ENCODE measurements around the gene XRRA1.
"Not testable (repeated sequence)": the region's sequence is repeated elsewhere in the genome, so short reads cannot be mapped to it uniquely, and the experiment has no call there.

The XRRA1 gene

DNA sequence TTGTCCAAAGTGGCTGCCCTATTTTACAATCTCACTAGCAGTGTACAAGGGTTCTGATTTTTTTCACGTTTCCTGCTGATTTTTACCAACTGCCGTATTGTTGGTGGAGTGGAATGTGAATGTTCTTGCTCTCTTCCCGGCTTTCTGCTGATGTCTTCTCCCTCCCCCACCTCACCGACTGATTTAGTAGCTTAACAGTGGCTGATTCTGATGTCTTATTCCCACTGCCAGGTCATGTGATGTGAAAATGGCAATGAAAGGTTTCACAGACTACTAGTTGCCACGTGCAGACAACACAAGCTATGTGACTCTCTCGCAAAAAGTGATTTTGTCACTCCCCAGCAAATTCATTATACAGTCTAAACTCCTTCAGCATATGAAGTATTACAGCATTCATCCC, 22.5 kb upstream of the XRRA1 start:
- TF ChIP-seq POLR2A (IDR thresholded peaks at IDR 0.05; ENCODE audit: low read depth, low read length) = no peak
- TF ChIP-seq TAF1 (IDR thresholded peaks at IDR 0.05; ENCODE audit: borderline replicate concordance, low read depth, low read length) = no peak
- TF ChIP-seq POLR2AphosphoS5 (IDR thresholded peaks at IDR 0.05; ENCODE audit: low read depth, low read length) = no peak
- FAIRE-seq (no peak), DNase-seq (ENCODE audit: insufficient read length) (no peak)

DNA sequence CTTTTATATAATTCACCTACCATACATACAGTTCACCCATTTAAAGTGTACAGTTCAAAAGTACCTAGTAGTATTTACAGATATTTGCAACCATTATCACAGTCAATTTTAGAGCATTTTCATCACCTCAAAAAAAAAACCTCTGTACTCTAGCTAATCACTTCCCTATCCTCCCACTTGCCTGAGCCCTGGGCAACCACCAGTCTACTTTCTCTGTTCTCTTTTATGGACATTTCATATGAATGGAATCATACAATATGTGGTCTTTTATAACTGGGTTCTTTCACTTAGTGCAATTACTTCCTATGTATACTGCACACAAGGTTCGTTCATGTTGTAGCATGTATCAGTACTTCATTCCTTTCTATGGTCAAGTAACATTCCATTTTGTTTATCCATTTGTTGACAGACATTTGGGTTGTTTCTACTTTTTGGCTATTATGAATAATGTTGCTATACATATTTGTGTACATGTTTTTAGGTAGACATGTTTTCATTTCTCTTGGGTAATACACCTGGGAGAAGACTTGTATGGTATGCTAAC, 22.0 kb upstream of the XRRA1 start:
- no peak for TF ChIP-seq POLR2A (IDR thresholded peaks at IDR 0.05; ENCODE audit: low read depth, low read length)
- TF ChIP-seq TAF1 (IDR thresholded peaks at IDR 0.05; ENCODE audit: borderline replicate concordance, low read depth, low read length) = no peak
- TF ChIP-seq POLR2AphosphoS5 (IDR thresholded peaks at IDR 0.05; ENCODE audit: low read depth, low read length) = no peak
- peak; percentile 82 for FAIRE-seq
- no peak for DNase-seq (ENCODE audit: insufficient read length)

DNA sequence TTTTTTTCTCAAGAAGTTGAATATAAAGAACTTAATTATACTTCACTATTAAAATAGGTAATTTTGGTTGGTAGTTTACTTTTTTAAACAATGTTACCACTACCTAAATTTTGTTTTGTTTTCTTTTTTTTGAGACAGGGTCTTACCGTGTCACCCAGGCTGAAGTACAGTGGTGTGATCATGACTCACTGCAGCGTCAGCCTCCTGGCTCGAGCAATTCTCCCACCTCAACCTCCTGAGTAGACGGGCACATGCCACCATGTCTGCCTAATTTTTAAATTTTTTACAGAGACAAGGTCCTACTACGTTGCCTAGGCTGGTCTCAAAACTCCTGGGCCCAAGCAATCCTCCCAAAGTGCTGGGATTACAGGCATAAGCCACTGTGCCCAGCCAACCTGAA, 17.8 kb upstream of the XRRA1 start:
- TF ChIP-seq POLR2A (IDR thresholded peaks at IDR 0.05; ENCODE audit: low read depth, low read length) (no peak), POLR2AphosphoS5 (IDR thresholded peaks at IDR 0.05; ENCODE audit: low read depth, low read length) (no peak), TAF1 (IDR thresholded peaks at IDR 0.05; ENCODE audit: borderline replicate concordance, low read depth, low read length) (no peak)
- no peak for FAIRE-seq
- no peak for DNase-seq (ENCODE audit: insufficient read length)

DNA sequence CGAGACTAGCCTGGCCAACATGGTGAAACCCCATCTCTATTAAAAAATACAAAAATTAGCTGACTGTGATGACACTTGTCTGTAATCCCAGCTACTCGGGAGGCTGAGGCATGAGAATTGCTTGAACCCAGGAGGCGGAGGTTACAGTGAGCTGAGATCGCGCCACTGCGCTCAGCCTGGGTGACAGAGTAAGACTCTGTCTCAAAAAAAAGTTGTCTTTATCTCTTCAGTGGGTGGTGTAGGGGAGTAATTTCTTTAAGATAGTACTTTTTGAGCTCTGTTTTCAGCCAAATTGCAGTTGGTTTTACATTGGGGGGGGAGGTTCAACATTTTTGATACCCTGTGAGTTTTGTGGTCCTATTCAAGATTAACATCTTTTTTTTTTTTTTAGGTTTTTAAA, 11.2 kb upstream of the XRRA1 start:
- DNase-seq (ENCODE audit: insufficient read length); FAIRE-seq: not testable (repeated sequence)

GRCh38 chr11:74957937-74958629, 9.2 kb upstream of the XRRA1 start:
- no peak for DNase-seq (ENCODE audit: insufficient read length)
- TF ChIP-seq TAF1 (IDR thresholded peaks at IDR 0.05; ENCODE audit: borderline replicate concordance, low read depth, low read length) = no peak
- TF ChIP-seq POLR2AphosphoS5 (IDR thresholded peaks at IDR 0.05; ENCODE audit: low read depth, low read length) = no peak
- no peak for TF ChIP-seq POLR2A (IDR thresholded peaks at IDR 0.05; ENCODE audit: low read depth, low read length)
- FAIRE-seq = no peak

DNA sequence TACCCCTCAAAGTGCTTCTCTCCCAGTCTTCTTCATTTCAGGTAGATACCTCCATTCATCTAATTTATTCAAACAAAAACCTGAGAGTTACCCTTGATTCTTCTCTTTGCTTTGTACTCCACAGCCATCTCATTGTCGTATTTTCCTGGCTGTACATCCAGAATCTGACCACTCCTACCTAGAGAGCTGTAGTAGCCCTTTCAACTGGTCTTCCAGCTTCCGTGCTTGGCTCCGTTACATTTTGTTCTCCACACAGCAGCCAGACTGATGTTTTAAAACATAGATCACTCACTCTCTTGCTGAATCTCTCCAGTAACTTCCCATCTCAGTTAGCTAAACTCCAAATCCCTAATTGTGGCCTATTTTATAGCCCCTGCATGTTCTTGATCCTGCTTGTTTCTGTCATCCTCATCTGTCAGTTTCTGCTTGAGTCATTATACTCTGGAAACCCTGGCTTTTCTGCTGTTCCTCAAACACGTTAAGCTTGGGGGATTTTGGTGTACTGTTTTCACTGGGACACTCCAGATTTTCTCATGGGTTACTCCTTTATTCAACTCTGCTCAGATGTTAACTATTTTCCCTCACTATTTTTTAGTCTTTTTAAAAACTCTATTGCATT, 7.6 kb upstream of the XRRA1 start:
- TF ChIP-seq POLR2AphosphoS5 (IDR thresholded peaks at IDR 0.05; ENCODE audit: low read depth, low read length) (no peak), TAF1 (IDR thresholded peaks at IDR 0.05; ENCODE audit: borderline replicate concordance, low read depth, low read length) (no peak), POLR2A (IDR thresholded peaks at IDR 0.05; ENCODE audit: low read depth, low read length) (no peak)
- DNase-seq (ENCODE audit: insufficient read length) (no peak), FAIRE-seq (no peak)

GRCh38 chr11:74954199-74954598, 5.3 kb upstream of the XRRA1 start:
- peak; percentile 63 for FAIRE-seq
- no peak for DNase-seq (ENCODE audit: insufficient read length)
- no peak for TF ChIP-seq POLR2A (IDR thresholded peaks at IDR 0.05; ENCODE audit: low read depth, low read length)
- TF ChIP-seq TAF1 (IDR thresholded peaks at IDR 0.05; ENCODE audit: borderline replicate concordance, low read depth, low read length) = no peak
- no peak for TF ChIP-seq POLR2AphosphoS5 (IDR thresholded peaks at IDR 0.05; ENCODE audit: low read depth, low read length)

GRCh38 chr11:74953451-74953850, 4.6 kb upstream of the XRRA1 start:
- DNase-seq (ENCODE audit: insufficient read length) (no peak), FAIRE-seq (peak; percentile 51)
- no peak for TF ChIP-seq POLR2AphosphoS5 (IDR thresholded peaks at IDR 0.05; ENCODE audit: low read depth, low read length)
- TF ChIP-seq POLR2A (IDR thresholded peaks at IDR 0.05; ENCODE audit: low read depth, low read length) = no peak
- TF ChIP-seq TAF1 (IDR thresholded peaks at IDR 0.05; ENCODE audit: borderline replicate concordance, low read depth, low read length) = no peak

DNA sequence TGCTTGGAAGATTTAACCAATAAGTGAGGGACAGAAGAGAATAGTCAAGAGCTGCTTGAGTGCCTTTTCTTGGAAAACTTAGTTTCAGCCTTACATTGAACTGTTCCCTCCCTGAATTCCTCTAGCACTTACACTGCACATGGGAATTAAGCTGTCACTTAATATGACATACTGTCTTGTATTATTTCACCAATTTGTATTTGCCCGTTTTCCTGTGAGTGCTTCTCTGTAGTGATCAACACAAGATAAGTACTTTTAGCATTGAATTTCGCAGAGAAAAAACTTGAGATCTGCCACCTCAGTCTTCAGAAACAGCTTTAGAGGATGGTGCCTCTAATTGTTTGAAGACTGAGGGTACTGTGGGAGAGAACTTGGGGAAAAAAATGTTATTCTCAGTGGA, 3.9 kb upstream of the XRRA1 start:
- TF ChIP-seq TAF1 (IDR thresholded peaks at IDR 0.05; ENCODE audit: borderline replicate concordance, low read depth, low read length) (no peak), POLR2AphosphoS5 (IDR thresholded peaks at IDR 0.05; ENCODE audit: low read depth, low read length) (no peak), POLR2A (IDR thresholded peaks at IDR 0.05; ENCODE audit: low read depth, low read length) (no peak)
- DNase-seq (ENCODE audit: insufficient read length) = no peak

GRCh38 chr11:74951226-74951625, 2.3 kb upstream of the XRRA1 start:
- no peak for TF ChIP-seq TAF1 (IDR thresholded peaks at IDR 0.05; ENCODE audit: borderline replicate concordance, low read depth, low read length)
- TF ChIP-seq POLR2AphosphoS5 (IDR thresholded peaks at IDR 0.05; ENCODE audit: low read depth, low read length) = no peak
- no peak for TF ChIP-seq POLR2A (IDR thresholded peaks at IDR 0.05; ENCODE audit: low read depth, low read length)
- FAIRE-seq (no peak), DNase-seq (ENCODE audit: insufficient read length) (no peak)

More for the DNA sequence above, 3.9 kb upstream of the XRRA1 start:
- no peak for FAIRE-seq

DNA sequence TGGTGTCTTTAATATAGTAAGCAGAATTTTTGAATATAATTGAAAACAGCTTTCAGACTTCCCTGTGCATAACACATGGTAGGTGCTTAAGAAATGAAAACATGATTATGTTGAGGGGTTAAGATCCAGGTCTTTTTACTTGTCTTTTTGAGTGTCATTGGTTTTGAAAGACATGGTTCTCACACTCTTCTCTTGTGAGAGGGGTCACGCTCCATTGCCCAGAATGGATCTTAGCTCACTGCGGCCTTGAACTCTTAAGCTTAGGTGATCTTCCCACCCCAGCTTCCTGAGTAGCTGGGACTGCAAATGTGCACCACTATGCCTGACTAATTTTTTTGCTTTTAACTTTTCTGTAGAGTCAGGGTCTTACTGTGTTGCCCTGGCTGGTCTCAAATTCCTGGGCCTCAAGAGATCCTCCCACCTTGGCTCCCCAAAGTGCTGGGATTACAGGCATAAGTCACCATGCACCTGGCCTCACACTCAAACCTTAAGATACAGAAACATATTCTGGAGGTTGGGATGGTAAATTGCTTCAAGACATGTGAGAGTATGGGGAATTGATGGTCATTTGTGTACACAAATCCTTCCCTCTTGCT, 1.6 kb upstream of the XRRA1 start:
- FAIRE-seq = peak; percentile 57
- DNase-seq (ENCODE audit: insufficient read length) = no peak
- TF ChIP-seq POLR2A (IDR thresholded peaks at IDR 0.05; ENCODE audit: low read depth, low read length) = no peak
- TF ChIP-seq POLR2AphosphoS5 (IDR thresholded peaks at IDR 0.05; ENCODE audit: low read depth, low read length) = no peak
- no peak for TF ChIP-seq TAF1 (IDR thresholded peaks at IDR 0.05; ENCODE audit: borderline replicate concordance, low read depth, low read length)

- DNase-seq (ENCODE audit: insufficient read length) (no peak), FAIRE-seq (peak; percentile 58)
- TF ChIP-seq POLR2A (IDR thresholded peaks at IDR 0.05; ENCODE audit: low read depth, low read length) (no peak), POLR2AphosphoS5 (IDR thresholded peaks at IDR 0.05; ENCODE audit: low read depth, low read length) (no peak), TAF1 (IDR thresholded peaks at IDR 0.05; ENCODE audit: borderline replicate concordance, low read depth, low read length) (no peak)
Measured at GRCh38 chr11:74949753-74950137, 854 bp upstream of the XRRA1 start.
